T-helper 9 cell (primary cell): ENCODE measurements around the gene SALL3.

ENCODE experiments used
- DNase-seq: peaks from one replicate; pipeline ENCODE4 v3.0.0-alpha.2; 2020

Gene SALL3

DNA sequence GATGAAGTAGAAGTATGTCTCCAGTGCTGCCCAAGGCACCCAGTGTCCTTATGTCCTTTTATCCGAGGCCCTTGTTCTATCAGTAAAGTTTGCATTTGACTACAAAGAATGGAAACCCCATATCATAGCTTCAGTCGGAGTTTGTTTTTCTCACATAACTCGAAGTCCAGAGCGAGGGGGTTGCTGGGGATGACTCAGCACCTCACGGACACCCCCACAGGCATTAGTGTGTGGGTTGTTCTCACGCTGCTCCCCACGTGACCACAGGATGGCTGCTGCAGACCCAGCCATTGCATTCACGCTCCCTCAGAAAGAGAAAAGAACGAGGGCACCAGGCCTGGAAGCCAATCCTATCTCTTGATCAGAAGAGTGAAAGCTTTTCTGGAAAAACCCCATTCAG lies 27.8 kb downstream of the SALL3 start:
- DNase-seq: no peak

DNA sequence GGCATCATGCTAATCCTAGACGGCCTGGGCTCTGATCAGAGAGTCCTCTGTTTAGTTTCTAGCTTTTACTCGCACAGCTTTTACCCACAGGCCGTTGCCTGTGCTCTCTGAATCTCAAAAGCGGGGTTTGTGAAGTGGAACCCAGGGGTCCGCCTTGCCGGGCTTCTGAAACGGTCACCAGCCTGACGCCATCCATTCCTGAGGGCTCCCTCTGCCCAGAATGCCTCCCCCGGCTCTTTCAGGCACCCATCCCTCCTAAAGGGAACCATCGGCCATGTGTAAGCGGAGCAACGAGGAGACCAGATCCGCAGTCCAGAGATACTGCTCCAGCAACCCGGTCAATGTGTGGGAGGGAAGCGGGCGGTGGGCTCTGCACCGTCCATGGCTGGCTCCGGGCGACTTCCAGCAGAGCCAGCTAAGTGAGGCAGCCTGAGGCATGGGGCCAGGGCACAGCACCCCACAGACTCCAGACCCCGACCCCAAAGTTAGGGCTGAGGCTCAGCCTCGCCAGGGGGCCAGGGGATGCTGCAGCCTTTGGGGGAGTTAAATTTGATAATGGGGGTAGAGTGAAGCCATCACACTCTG lies 28.8 kb downstream of the SALL3 start:
- no peak for DNase-seq

DNA sequence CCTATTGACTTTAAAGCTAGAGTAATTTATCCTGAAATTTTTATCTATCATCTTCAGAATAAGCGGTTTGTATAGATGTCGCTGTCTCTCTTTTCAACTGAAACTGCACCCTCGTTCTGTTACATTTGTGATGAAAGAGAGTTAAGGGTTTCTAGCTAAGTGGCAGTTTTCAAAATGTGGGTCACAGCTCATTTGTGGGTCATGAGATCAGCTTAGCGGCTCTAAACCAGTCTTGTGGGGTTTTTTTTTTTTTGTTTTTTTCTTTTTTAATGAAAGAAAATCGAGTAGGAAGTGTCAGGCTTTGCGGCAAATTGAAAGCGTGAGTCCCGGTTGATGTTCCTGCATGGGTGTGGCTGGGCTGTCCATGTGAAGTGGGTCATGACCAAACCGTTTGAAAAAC lies 31.2 kb downstream of the SALL3 start:
- DNase-seq: no peak

DNA sequence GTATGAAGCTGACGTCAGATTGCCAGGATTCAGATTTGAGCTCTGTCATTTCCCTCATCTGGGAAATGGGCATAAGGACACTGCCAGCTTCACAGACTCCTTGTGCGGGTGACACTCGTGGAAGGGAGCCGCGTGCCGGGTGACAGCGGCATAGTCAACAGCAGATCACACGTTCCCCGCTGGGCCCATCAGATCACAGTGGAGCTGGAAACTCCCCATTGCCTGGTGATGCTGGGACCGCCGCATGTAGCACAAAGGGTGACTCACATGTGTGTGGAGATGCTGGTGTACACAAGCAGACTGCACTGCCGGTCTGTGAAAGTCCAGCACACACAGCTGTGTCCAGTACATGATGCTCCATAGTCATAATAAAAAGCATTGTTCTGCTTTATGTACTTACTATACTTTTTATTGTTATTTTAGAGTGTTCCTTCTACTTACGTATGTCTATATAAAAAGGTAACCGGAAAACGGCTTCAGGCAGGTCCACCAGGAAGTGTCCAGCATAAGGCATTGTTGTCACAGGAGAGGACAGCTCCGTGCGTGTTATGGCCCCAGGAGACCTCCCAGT lies 31.8 kb downstream of the SALL3 start:
- no peak for DNase-seq

DNA sequence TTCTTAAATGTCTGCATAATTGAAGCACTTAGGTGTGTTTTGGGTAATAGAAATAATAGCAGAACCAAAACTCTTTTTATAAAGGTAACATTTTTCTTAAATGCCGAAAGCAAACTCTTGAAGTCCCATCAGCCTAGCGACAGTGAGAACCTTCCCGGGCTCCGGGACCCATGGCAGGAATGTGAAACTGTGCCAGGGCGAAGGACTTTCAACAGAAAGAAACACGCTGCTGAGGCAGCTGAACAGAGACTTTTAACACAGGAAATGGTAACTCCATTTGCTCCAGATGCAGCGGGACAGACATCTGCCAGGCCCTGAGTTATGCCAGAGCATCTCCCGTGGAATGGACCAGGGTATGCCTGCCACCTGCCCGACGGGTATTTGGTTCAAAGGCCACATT lies 34.3 kb downstream of the SALL3 start:
- DNase-seq: no peak

DNA sequence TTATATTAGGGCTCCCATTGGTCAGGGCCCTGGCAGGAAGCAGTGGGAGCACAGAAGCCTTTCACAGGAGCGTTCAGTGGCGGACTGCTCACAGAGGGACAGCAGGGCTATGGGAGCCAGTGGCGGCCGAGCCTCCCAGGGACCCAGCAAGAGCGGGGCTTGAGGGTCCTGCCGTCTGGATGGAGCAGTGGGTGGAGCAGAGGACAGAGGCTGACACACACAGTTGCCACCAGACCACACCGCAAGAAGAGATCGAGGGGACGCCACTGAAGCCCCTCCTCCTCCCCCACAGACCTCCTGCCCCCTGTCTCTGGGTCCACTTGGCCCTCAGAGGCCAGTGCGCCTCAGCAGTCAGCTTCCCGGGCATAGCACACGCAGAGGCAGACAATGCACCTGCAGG lies 39.3 kb downstream of the SALL3 start:
- DNase-seq: no peak

DNA sequence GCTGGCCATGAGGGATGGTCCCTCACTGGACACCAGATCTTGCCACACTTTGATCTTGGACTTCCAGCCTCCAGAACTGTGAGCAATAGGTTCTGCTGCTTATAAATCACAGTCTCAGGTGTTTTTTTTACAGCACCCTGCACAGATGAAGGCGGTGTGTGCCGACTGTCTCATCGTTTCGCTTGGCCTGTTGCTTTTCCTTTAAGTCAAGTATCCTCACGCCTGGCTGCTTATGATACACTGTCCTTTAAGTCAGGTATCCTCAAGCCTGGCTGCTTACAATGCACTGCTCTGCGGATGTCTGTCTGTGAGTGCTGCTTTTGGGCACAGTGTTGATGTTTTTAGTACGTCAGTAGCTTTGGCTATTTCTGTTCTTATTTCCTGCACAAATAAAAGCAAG lies 40.3 kb downstream of the SALL3 start:
- DNase-seq: no peak

DNA sequence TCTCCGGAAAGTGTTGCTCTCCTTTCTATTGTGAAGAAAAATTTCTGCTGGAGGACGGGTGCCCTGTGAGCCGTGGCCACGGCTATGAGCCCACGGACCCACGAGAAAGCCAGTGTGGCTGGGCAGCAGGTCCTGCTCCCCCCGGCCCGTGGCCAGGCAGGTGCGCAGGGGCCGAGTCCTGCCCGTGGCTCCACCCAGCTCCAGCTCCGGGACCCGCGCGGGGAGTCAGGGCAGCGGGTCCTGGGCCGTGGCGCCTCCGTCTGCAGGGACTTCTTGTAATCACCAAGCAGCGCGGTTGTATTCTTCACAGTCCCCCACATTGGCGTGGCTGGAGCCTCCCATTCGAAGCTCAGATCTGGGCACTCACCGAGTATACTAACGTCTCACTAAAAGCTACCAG lies 43.0 kb downstream of the SALL3 start:
- DNase-seq: no peak

DNA sequence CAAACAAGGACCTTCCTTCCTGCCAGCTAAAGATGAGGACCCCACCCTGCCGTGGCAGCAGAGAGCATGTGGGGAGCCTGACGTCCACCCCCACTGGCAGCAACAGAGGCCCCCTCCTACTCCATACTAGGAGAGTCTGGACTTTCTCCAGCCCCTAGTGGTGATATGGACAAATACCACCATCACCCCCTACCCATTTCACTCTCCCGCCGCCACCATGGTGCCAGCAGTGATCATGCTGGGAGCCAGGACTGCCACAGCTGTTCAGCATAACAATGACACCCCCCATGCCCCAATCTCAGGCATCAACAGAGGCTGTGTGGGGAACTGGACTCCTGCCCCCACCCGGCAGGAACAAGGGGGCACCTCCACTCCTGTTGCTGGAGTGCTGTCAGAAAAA lies 46.9 kb downstream of the SALL3 start:
- no peak for DNase-seq

DNA sequence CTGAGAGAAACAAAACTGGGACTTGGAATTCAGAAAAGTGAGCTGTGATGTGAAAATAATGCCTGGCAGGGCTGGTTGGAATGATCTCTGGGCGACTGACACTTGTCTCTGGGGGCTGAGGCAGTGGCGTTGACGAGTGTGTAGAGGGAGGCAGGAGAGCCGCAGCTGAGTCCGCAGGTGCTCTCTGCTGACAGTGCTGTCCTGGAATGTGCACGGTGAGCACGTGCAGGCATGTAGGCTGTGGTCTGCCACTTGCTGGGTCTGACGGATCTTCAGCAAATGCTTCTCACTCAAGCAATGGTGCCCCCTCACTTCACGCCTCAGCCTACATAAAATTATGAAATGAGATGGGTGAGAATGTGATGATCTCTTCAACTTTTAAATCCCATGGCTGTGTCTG lies 51.1 kb downstream of the SALL3 start:
- DNase-seq: no peak

DNA sequence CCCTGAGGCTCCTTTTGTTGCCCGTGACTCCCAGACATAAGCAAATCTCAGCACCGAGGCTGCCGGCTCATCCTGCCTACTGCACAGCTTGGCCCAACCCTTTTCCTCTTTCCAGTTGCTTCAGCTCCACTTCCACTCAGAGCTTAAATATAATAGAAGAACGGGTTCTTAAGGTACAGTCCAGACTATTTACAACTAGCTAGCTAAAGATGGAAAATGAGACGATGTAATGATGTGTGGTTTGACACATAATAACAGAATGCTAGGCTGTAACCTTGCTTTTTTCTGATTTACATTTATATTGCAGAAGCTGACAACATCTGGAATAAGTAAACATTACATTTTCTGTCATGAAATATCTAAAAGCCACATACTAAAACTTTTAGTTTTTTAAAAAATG lies 62.7 kb downstream of the SALL3 start:
- DNase-seq: no peak

DNA sequence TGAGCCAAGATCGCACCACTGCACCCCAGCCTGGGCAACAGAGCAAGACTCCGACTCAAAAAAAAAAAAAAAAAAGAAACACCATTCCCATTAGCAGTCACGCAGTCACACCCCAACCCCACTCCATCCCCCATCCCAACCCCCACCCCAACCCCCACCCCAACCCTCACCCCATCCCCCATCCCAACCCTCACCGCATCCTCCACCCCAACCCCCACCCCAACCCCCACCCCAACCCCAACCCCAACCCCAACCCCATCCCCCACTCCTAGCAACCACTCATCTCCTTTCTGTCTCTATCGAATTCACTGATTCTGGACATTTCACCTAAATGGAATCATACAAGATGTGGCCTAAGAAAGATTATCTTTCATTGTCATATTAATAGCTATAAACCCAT lies 63.7 kb downstream of the SALL3 start:
- DNase-seq: no peak

DNA sequence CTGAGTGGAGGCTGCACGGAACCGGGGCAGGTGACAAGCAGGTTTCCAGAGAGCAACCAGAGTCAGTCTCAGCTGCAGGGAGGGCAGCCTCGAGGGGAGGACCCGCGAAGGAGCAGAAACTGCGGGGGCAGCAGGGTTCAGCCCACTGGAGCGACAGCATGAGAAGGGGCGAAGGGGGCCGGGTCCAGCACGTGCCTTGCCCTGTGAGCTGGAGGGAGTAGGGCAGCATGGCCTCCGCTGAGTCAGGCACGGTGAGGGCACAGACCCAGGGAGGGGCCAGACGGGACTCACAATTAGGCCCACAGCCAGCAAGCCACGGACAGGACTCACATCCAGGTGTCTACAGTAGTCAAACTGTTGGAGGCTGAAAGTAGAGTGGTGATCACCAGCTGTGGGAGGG lies 66.9 kb downstream of the SALL3 start:
- no peak for DNase-seq

DNA sequence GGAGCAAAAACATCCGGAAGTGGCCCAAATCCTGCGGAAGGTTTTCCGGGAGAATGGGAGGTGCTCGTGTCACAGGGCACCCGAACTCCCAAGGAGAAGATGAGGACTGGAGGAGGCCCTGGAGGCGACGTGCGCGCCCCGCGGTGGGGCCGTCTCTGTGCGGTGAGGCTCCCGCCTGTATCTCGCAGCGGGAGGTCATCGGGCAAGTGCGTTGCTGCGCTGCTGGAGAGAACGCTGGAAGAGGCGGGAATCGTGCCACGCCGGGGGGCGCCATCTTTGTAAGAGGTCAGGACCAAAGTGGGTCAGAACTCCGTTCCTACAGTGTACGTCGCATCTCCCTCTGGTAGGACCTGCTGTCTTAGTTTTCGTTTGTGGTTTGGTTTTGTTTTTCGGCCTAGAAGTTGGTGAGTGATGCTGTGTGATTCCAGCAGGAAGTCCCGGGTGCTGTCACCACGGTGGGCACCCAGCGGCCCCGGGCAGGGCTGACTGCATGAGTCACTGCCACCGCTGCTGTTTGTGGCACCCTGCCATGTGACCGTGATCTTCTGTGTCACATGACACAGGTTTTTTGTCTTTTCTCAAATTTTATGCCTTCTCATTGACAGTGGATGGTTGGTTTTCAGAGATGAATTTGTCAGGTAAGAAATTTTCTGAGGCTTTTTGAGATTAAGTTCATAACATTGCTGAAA lies 68.1 kb downstream of the SALL3 start:
- no peak for DNase-seq

DNA sequence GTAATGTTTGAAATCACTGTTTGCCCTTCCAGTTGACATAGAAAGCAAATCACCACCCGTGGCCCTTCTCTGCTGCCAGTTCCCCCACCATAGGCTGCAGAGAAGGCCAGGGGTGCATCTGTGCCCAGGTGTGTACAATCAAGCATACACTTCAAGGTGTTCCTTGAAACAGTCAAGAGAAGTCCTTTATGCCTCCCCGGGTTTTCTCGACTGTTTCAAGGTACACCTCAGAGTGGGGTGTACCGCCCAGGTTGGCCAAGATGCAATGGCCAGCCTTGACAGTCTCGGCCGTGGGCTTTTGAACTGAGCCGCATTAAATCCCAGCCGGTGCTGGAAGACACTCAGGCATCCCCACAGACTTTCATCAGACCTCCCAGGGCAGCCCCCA lies 68.6 kb downstream of the SALL3 start:
- no peak for DNase-seq

DNA sequence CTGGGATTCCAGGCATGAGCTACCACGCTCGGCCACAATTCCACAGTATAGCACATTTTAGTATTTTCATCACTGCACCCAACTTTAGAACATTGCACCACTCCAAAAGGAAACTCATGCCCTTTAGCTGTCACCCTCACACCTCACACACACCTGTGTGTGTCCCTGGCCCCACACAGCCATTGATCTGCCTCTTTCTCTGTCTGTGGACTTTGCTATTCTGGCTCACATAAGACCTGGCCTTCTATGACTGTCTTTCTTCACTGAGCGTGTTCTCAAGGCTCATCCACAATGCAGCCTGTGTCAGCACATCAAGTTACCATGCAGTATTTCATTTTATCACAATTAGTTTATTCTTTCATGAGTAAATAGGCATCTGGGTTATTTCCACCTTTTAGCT lies 69.9 kb downstream of the SALL3 start:
- no peak for DNase-seq
